Ascending aorta (tissue), 2 donors: ENCODE data around the gene ZNF532. TPM values are rescaled to one million over a fixed set of nuclear protein-coding genes. Genes with fewer than 3 reads are reported as not detected.
A peak's percentile ranks its signal among the peaks of the same experiment; 100 is the strongest.
"Not testable (repeated sequence)": the region's sequence is repeated elsewhere in the genome, so short reads cannot be mapped to it uniquely, and the experiment has no call there.

Source experiments
- DNase-seq, 2 donors: peaks; one replicate each; pipeline ENCODE4 v3.0.0-alpha.2; 2019; ENCODE audit warnings: low spot score in 2 of 2
- H3K27ac ChIP-seq, 2 donors: fragments of 200-600 bp; sonication (generic); one replicate each; pipeline ENCODE4 v1.5.1; 2016 to 2017; ENCODE audit warnings: mild to moderate bottlenecking in 1 of 2
- H3K27me3 ChIP-seq: fragments of 200-600 bp; sonication (generic); one replicate; pipeline ENCODE4 v1.5.1; 2017
- H3K36me3 ChIP-seq, 2 donors: fragments of 200-600 bp; sonication (generic); one replicate each; pipeline ENCODE4 v1.5.1; 2016
- H3K4me1 ChIP-seq, 2 donors: fragments of 200-600 bp; sonication (generic); one replicate each; pipeline ENCODE4 v1.5.1; 2016 to 2017; ENCODE audit warnings: mild to moderate bottlenecking in 1 of 2
- H3K4me3 ChIP-seq, 2 donors: fragments of 200-600 bp; sonication (generic); one replicate each; pipeline ENCODE4 v1.5.1; 2016 to 2017; ENCODE audit warnings: mild to moderate bottlenecking in 1 of 2
- H3K9me3 ChIP-seq, 2 donors: fragments of 200-600 bp; sonication (generic); one replicate each; pipeline ENCODE4 v1.5.1; 2016
- CTCF ChIP-seq, 3 experiments: fragments of 200-600 bp in 2 of 3; fragments of 450-650 bp in 1 of 3; sonication (generic) in 2 of 3; IDR thresholded peaks; one replicate each; pipeline ENCODE4 v1.5.1; 2016 to 2019; ENCODE audit warnings: antibody characterized with exemption in 3 of 3, mild to moderate bottlenecking in 1 of 3, moderate library complexity in 1 of 3
- intact Hi-C: fragments of 100-400 bp; cut with DNase I; formaldehyde crosslinking; loops from one replicate; pipeline ENCODE4 v1.15.1; 2023
- total RNA-seq: library from RNA; depleted of rRNA; stranded (reverse); fragments of >200 nt; gene quantifications from one replicate; pipeline ENCODE4 v1.1.0, GENCODE V29; 2016

ZNF532 gene
- total RNA-seq, 1 donor from 2014 or later = 161 TPM

- Histone ChIP-seq H3K27me3 (no peaks in the 10 kb centered on the region), H3K4me3 (no peak overlapping the region), H3K27ac (no peak overlapping the region), H3K4me1 (peaks cover 0 to 7% of the 10 kb centered on the region in 2 donors), H3K9me3 (no peaks in the 10 kb centered on the region), H3K36me3 (no peaks in the 10 kb centered on the region)
- DNase-seq = no peak
- intact Hi-C loops = loop anchor here (2.0 kb wide), 1 partner anchor 19 kb away; no protein-coding TSS in a partner anchor
- no peak for TF ChIP-seq CTCF (IDR thresholded peaks at IDR 0.05)
Observed at GRCh38 chr18:58827428-58827827, 37.2 kb upstream of the ZNF532 start.

DNA sequence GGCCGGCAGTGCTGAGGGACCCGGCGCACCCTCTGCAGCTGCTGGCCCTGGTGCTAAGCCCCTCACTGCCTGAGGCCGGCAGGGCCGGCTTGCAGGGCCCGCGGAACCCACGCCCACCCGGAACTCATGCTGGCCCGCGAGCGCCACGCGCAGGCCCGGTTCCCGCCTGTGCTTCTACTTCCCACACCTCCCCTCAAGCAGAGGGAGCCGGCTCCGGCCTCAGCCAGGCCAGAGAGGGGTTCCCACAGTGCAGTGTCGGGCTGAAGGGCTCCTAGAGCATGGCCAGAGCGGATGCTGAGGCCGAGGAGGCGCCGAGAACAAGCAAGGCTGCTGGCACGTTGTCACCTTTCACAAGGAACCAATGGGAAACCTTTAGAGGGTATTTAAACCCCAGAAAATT is 36.8 kb upstream of the ZNF532 start:
- TF ChIP-seq CTCF (IDR thresholded peaks at IDR 0.05) = no peak
- H3K36me3 ChIP-seq = no peaks in the 10 kb centered on the region
- intact Hi-C loops = loop anchor here (2.0 kb wide), 1 partner anchor 19 kb away; no protein-coding TSS in a partner anchor
- no peaks in the 10 kb centered on the region for H3K27me3 ChIP-seq
- peaks cover 0 to 7% of the 10 kb centered on the region in 2 donors for H3K4me1 ChIP-seq
- no peaks in the 10 kb centered on the region for H3K9me3 ChIP-seq
- H3K27ac ChIP-seq = peak overlapping the region; percentile 50 to 67
- H3K4me3 ChIP-seq = no peak overlapping the region
- no peak for DNase-seq

GRCh38 chr18:58828399-58829121 is 36.1 kb upstream of the ZNF532 start:
- DNase-seq = no peak
- Histone ChIP-seq H3K4me3 (no peak overlapping the region), H3K36me3 (no peaks in the 10 kb centered on the region), H3K27ac (peak overlapping the region; percentile 50 to 67), H3K27me3 (no peaks in the 10 kb centered on the region), H3K9me3 (no peaks in the 10 kb centered on the region), H3K4me1 (peaks cover 0 to 7% of the 10 kb centered on the region in 2 donors)
- intact Hi-C loops = no loop called here
- no peak for TF ChIP-seq CTCF (IDR thresholded peaks at IDR 0.05)

GRCh38 chr18:58829263-58829662 is 35.4 kb upstream of the ZNF532 start:
- no peak for TF ChIP-seq CTCF (IDR thresholded peaks at IDR 0.05)

GRCh38 chr18:58829886-58830285 is 34.8 kb upstream of the ZNF532 start:
- H3K27me3 ChIP-seq, H3K4me3 ChIP-seq, H3K36me3 ChIP-seq, DNase-seq, H3K9me3 ChIP-seq, intact Hi-C loops, H3K4me1 ChIP-seq: not testable (repeated sequence)
- peak overlapping the region; percentile 50 to 67 for H3K27ac ChIP-seq

More at GRCh38 chr18:58829263-58829662, 35.4 kb upstream of the ZNF532 start:
- H3K36me3 ChIP-seq = no peaks in the 10 kb centered on the region
- no peaks in the 10 kb centered on the region for H3K9me3 ChIP-seq
- peaks cover 0 to 9% of the 10 kb centered on the region in 2 donors for H3K4me1 ChIP-seq
- no peak overlapping the region for H3K4me3 ChIP-seq
- DNase-seq = no peak
- no peaks in the 10 kb centered on the region for H3K27me3 ChIP-seq
- H3K27ac ChIP-seq = peak overlapping the region; percentile 50 to 67
- intact Hi-C loops = no loop called here

GRCh38 chr18:58831606-58832005 is 33.1 kb upstream of the ZNF532 start:
- Histone ChIP-seq H3K36me3 (no peaks in the 10 kb centered on the region), H3K9me3 (no peaks in the 10 kb centered on the region), H3K27me3 (no peaks in the 10 kb centered on the region), H3K4me3 (no peak overlapping the region), H3K27ac (no peak overlapping the region), H3K4me1 (peaks cover 0 to 9% of the 10 kb centered on the region in 2 donors)
- intact Hi-C loops = no loop called here
- TF ChIP-seq CTCF (IDR thresholded peaks at IDR 0.05) = no peak
- no peak for DNase-seq
